Measurements from ENCODE around the gene SCMH1.
"Not testable (repeated sequence)": the region's sequence is repeated elsewhere in the genome, so short reads cannot be mapped to it uniquely, and the experiment has no call there.

SCMH1 gene

GRCh38 chr1:41200728-41201127 lies 41.4 kb downstream of the SCMH1 start:
- DNase-seq = no peak

DNA sequence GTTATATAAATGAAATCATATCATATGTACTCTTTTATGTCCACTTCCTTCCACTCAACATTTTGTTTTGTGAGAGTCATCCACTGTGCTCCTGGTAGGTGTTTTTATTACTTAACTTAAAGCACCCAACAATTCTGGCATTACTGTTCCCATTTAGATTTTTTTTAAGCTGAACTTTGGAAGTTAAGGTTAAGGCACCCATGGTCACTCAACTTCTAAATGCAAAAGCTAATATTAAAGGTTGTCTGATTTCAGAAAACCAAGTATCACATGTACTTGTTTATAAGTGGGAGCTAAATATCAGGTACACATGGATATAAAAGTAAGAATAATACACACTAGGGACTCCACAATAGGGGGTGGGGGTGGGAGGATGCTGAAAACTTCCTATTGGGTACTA lies 42.7 kb downstream of the SCMH1 start:
- DNase-seq = no peak

DNA sequence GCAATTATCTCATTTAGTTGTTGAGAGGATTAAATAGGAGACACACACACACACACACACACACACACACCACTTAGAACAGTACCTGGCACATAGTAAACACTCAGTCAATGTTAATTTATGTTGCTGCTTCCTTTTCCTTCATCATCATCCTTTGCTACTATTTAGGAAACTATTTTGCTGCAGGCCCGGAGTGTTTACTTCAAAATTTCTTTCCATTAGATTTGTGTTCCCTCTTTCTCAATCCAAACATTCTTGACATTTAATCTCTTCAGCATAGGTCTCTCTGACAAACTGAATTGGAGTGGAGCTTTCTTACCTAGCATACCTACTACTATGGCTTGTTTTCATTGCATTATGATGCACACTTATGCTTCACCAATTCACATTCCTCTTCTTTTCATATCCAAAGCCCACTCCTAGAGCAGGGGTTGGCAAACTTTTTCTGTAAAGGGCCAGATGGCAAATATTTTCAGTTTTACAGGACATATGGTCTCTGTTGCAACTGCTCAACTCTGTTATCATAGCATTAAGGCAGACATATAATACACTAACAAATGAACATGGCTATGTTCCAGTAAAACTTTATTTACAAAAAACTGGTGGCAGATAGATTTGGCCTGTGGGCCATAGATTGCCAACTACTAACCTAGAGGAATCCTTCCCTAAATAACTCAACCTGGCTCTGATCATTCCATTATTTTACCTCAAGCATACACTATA lies 49.5 kb downstream of the SCMH1 start:
- DNase-seq = no peak

GRCh38 chr1:41184446-41184845 lies 57.7 kb downstream of the SCMH1 start:
- DNase-seq = no peak

GRCh38 chr1:41178230-41178629 lies 63.9 kb downstream of the SCMH1 start:
- DNase-seq = not testable (repeated sequence)

GRCh38 chr1:41175546-41175945 lies 66.6 kb downstream of the SCMH1 start:
- DNase-seq = no peak

- no peak for DNase-seq
Measured at GRCh38 chr1:41174170-41174569, 67.9 kb downstream of the SCMH1 start.

GRCh38 chr1:41173651-41174050 lies 68.5 kb downstream of the SCMH1 start:
- DNase-seq = no peak

DNA sequence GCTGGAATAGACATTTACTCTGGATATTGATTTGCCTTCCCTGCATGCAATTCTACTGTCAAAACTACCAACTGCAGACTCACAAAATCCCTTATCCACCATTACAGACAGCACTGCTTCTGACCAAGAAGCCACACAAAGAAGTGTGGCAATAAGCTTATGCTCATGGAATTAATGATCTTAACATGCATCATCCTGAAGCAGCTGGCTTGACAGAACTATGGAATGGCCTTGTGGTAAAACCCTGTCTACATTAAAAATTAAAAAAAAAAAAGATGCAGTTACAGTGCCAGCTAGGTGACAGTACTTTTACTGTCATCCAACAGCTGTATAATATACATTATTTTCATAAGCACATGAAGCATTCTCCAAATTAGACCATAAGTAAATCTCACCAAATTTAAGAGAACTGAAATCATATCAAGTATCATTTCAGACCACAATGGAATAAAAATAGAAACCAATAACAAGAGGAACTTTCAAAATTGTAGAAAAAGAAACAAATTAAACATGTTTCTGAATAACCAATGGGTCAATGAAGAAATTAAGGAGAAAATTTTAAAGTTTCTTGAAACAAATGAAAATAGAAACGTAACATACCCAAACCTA lies 70.7 kb downstream of the SCMH1 start:
- DNase-seq = no peak

DNA sequence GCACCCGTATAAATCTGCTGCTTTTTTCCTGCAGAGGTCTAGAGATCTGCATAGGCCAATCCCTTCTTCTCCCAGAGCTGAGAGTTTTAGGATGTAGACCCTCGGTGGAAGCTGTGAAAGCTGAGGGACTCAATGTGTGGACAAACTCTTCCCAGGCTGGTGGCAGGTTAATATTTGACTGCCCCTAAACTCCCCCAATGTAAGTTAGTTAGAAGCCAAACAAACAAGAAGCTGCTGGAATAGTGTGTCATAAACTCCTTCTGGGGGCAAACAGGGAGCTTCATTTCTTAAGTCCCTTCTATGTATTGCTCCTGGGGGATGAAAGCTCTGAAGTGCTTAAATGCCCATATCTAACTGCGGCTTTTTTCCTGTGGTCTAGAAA lies 72.3 kb downstream of the SCMH1 start:
- DNase-seq = no peak

DNA sequence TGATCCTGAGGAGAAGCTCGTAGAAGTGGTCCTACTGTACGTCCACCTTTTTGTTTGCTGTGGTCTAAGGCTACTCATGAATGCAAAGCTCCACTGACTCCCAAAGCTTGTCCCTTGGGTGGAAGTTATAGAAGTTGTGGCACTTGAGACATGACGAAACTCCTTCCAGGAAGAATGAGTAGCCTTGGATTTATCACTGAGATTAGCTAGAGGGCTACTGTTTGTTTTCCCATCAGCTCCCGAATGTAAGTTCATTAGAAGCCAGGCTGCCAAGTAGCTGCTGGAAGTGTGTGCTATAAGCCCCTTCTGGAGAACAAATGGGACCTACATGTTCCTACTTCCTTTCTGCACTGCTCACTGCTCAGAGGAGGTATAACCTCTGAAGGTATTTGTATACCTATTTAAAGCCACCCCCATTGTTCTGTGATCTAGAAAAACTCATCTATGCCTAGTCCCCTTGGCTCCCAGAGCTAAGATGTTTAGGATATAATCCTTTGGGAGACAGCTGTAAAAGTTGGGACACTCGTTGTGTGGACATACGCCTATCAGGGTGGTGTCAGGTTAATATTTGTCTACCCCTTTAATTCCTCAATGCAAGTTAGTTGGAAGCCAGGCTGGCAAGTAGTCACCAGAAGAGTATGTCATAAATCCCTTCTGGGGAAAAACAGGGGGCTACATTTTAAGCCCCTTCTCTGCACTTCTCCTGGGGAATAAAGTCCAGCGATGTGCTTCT lies 72.9 kb downstream of the SCMH1 start:
- no peak for DNase-seq

GRCh38 chr1:41167667-41168066 lies 74.4 kb downstream of the SCMH1 start:
- no peak for DNase-seq

DNA sequence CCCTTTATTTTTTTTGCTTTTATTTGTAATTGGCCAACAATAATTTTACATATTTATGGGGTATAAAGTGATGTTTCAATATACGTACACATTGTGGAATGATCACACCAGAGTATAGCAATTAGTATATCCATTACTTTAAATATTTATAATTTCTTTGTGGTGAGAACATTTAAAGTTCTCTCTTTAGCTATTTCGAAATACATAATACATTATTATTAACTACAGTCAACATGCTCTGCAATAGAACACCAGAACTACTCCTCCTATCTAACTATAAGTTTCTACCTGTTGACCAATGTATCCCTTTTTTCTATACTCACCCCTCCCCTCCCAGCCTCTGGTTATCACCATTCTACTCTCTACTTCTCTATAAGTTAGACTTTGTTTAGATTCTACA lies 77.4 kb downstream of the SCMH1 start:
- no peak for DNase-seq

- DNase-seq = no peak
Measured at GRCh38 chr1:41162441-41162840, 79.7 kb downstream of the SCMH1 start.

GRCh38 chr1:41161846-41162245 lies 80.3 kb downstream of the SCMH1 start:
- DNase-seq = no peak

DNA sequence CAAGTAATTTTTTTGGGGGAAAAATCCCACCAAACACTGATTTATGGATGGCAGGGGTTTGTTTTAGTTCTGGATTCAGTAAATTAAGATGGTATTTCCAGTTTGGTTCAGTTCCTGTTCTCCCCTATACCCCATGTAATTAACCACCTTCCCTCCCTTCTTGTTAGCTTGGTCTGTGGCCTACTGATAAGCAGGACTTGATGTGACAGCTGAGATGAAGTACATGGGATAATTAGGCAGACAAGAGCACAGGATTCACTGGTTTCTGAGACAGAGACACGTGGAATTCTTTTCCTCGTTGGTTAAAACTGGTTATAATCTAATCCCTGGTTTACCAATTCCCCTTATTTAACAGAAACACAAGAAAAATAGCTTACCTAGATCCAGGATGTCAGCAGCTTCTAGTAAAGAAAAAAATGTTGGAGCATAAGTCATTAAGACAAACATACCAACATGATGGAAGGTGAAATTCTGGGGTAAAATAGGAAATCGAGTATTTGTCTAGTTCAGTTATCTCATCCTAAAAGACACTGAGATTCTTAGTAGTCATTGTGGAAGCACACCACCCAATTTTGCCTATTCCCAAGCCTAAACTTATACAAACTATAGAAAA lies 81.5 kb downstream of the SCMH1 start:
- no peak for DNase-seq

- DNase-seq = no peak
Measured at GRCh38 chr1:41158966-41159365, 83.1 kb downstream of the SCMH1 start.

DNA sequence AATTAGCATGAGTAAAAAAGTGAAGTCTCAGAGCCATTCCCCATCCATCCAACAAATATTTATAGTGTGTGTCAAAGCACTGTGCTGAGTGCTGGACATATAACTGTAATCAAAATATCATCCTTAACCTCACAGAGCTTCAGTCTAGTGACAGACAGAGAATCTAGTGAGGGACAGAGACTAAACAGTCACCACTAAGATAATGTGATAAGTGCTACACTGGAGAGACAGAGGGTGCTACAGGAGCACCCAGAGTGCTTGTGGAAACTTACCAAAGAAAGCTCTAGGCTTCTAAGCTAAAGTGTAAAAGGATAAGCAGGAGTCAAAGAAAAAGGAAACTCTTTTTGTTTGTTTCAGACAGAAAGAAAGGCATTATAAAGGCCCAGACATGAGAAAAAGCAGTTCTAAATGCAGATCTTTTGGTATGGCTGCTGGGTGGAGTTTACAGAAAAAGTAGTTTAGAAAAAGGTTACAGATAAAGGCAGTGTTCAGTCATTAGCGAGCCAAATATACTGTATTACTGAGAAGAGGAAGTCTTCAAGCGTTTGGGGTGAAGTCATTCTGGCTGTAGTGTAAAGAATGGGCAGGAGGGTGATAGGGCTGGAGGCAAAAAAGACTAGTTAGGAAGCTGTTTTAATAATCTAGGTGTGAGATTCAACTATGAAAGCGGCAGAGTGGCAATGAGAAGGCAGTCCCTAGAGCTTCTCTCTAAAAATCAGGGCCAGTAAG lies 83.8 kb downstream of the SCMH1 start:
- DNase-seq = no peak

- DNase-seq = no peak
Measured at GRCh38 chr1:41155105-41155504, 87.0 kb downstream of the SCMH1 start.

DNA sequence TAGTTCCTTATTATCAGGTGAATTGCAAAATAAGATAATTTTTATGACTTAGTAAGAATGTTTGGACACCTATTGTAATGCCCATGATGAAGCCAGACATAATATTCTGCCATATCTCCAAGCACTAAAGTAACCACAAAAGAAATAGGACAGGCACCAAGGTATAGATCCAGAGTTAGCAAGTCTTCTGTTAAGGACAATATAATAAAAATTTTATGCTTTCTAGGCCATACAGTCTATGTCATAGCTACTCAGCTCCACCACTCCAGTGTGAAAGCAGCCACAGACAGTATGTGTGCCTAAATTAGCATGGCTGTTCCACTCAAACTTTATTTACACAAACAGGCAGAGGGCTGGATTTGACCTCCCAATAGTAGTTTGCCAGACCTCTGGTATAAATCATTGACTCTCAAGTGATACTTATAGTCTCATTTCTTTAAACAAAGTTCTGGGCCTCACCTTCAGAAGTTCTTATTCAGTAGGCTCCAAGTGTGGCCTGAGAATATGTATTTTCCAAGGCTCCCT lies 88.3 kb downstream of the SCMH1 start:
- no peak for DNase-seq

DNA sequence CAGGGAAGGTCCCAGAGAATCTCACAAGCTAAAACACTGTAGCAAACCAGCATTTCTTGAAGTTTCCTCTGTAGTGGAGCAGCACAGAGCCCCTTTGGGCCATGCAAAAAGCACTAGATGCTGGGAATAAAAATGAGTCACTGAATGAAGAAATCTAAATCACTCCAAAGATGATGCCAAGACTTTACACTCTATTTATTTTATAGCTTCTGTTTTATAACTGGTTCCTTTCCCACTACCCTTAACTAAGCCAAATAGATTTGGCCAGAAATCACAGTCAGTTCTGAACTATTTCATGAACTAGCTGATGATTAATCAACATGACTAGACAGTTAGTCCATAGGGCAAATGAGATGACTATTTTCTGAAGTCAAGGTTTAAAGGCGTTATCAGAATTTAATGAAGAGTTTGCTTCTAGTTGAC lies 89.5 kb downstream of the SCMH1 start:
- no peak for DNase-seq

GRCh38 chr1:41151846-41152245 lies 90.3 kb downstream of the SCMH1 start:
- DNase-seq = no peak

DNA sequence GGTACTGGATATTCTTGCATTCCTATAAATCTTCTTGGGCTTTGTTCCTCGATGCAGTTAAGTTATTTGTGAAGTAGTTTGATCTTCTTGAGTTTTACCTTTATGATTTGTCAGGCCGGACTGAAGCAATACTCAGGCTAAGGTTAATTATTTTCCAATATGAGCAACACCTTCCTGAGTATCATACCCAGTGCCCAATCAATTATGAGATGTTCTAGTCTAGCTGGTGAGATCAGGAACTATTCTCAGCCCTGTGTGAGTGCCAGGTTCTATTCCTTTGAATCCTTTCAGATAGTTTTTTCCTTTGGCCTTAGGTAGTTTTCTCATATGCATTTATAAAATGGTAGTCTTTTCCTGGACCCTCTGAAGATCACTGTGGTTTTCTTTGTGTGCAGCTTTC lies 92.5 kb downstream of the SCMH1 start:
- no peak for DNase-seq
